Loucy (cell line): ENCODE measurements around the gene KRTAP4-7.

Experiments used
- CTCF ChIP-seq: fragments of 200-600 bp; sonication (generic); conservative IDR thresholded peaks from 2 replicates; pipeline ENCODE4 v1.5.1; 2014; ENCODE audit warnings: mild to moderate bottlenecking, antibody characterized with exemption, low read length
- EZH2phosphoT487 ChIP-seq: fragments of 200-600 bp; IDR thresholded peaks from 2 replicates; pipeline ENCODE4 v1.6.1; 2018; ENCODE audit warnings: antibody characterized with exemption, mild to moderate bottlenecking, moderate library complexity, borderline replicate concordance

DNA sequence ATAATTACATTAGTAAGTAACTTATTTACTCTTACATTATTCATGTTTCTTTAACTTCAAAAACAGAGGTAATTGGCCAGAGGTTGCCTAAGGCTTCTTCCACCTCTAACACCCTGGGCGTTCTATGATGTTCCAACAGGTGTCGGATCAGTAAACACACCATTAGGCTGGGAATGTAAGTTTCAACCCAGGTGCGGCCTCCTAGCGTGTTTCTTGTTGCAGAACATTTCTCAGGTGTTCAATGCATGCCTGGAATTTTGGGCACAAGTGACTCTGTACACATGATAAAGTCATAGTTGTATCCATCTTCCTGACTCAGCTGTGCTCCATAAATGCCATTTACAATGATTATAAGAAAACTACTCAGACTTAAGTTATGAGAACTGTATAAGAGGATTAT lies 29.9 kb upstream of the KRTAP4-7 start:
- no peak for TF ChIP-seq CTCF
- no peak for TF ChIP-seq EZH2phosphoT487
